ENCODE data around the gene BABAM2. TPM values are rescaled to one million over a fixed set of nuclear protein-coding genes. Genes with fewer than 3 reads are reported as not detected.
"Not testable (repeated sequence)": the region's sequence is repeated elsewhere in the genome, so short reads cannot be mapped to it uniquely, and the experiment has no call there.

BABAM2 gene
- total RNA-seq, 4 donors from 2014 or later = 57.2 to 72.2 (median 67.5) TPM

- peak; percentile 93 to 97 for ATAC-seq
These were observed 119.2 kb downstream of the BABAM2 start for GRCh38 chr2:28009732-28010131.

DNA sequence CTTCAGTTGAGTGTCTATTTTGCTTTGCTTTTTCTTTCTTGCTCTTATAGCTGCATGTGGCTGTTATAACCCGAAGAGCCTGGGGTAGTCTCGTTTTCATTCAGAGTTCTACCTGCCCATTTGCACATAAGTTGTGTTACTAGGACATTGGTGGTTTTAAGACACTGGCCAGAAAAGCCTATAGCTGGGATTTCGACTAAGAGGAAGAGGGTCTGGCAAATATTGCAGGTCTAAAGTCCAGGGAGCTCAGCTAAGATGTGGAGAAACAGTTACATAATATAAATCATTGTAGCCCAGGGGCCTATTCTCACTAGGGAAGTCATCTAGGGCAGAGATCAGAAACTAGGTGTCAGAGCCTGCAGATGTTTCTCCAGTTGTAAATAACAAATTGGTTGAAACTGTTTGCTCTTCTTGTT, 120.8 kb downstream of the BABAM2 start:
- intact Hi-C loops (cut with DNase I; ENCODE audit: low total_unique reads) = no loop called here

More at GRCh38 chr2:28009732-28010131, 119.2 kb downstream of the BABAM2 start:
- peak; percentile 66 for DNase-seq
- Histone ChIP-seq H3K9me3 (no peaks in the 10 kb centered on the region), H3K27ac (peak overlapping the region; percentile 63 to 82 (median 72)), H3K4me3 (no peak overlapping the region), H3K4me1 (peaks cover 21 to 40% of the 10 kb centered on the region in 2 donors), H3K36me3 (no peaks in the 10 kb centered on the region), H3K27me3 (no peaks in the 10 kb centered on the region)
- in situ Hi-C loops (cut with MboI; ENCODE audit: low sequenced_read_pairs in 4 of 4) (no loop called here), intact Hi-C loops (cut with DNase I; ENCODE audit: low total_unique reads) (no loop called here)
- TF ChIP-seq, protein P1, sequence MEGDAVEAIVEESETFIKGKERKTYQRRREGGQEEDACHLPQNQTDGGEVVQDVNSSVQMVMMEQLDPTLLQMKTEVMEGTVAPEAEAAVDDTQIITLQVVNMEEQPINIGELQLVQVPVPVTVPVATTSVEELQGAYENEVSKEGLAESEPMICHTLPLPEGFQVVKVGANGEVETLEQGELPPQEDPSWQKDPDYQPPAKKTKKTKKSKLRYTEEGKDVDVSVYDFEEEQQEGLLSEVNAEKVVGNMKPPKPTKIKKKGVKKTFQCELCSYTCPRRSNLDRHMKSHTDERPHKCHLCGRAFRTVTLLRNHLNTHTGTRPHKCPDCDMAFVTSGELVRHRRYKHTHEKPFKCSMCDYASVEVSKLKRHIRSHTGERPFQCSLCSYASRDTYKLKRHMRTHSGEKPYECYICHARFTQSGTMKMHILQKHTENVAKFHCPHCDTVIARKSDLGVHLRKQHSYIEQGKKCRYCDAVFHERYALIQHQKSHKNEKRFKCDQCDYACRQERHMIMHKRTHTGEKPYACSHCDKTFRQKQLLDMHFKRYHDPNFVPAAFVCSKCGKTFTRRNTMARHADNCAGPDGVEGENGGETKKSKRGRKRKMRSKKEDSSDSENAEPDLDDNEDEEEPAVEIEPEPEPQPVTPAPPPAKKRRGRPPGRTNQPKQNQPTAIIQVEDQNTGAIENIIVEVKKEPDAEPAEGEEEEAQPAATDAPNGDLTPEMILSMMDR (IDR thresholded peaks at IDR 0.05 in 4 of 5, conservative IDR thresholded peaks at IDR 0.05 in 1 of 5) = no peak
- no peak for TF ChIP-seq POLR2A (IDR thresholded peaks at IDR 0.05)

DNA sequence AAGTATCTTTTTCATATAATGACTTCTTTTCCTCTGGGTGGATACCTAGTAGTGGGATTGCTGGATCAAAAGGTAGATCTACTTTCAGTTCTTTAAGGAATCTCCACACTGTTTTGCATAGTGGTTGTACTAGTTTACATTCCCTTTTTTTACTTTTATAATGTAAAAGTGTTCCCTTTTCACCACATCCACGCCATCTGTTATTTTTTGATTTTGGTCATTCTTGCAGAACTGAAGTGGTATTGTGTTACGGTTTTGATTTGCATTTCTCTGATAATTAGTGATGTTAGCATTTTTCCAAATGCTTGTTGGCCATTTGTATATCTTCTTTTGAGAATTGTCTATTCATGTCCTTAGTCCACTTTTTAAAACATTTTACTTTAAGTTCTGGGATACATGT, 127.9 kb downstream of the BABAM2 start:
- H3K27me3 ChIP-seq; intact Hi-C loops (cut with DNase I; ENCODE audit: low total_unique reads); H3K27ac ChIP-seq; DNase-seq; H3K4me3 ChIP-seq; in situ Hi-C loops (cut with MboI; ENCODE audit: low sequenced_read_pairs in 4 of 4); ATAC-seq; H3K4me1 ChIP-seq; H3K36me3 ChIP-seq; H3K9me3 ChIP-seq: not testable (repeated sequence)

More for the DNA sequence above, 120.8 kb downstream of the BABAM2 start:
- peaks cover 21 to 40% of the 10 kb centered on the region in 2 donors for H3K4me1 ChIP-seq
- no peak for TF ChIP-seq POLR2A (IDR thresholded peaks at IDR 0.05)
- TF ChIP-seq, protein P1 (IDR thresholded peaks at IDR 0.05 in 4 of 5, conservative IDR thresholded peaks at IDR 0.05 in 1 of 5) = no peak
- in situ Hi-C loops (cut with MboI; ENCODE audit: low sequenced_read_pairs in 4 of 4) = no loop called here
- no peak overlapping the region for H3K4me3 ChIP-seq
- H3K36me3 ChIP-seq = no peaks in the 10 kb centered on the region
- H3K9me3 ChIP-seq = no peaks in the 10 kb centered on the region
- no peaks in the 10 kb centered on the region for H3K27me3 ChIP-seq
- no peak for ATAC-seq
- no peak overlapping the region for H3K27ac ChIP-seq
- DNase-seq = no peak

DNA sequence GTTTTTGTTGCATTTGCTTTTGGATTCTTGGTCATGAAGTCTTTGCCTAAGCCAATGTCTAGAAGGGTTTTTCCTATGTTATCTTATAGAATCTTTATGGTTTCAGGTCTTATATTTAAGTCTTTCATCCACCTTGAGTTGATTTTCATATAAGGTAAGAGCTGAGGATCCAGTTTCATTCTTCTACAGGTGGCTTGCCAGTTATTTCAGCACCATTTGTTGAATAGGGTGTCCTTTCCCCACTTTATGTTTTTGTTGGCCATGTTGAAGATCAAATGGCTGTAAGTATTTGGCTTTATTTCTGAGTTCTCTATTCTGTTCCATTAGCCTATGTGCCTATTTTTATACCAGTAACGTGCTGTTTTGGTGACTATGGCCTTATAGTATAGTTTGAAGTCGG, 129.0 kb downstream of the BABAM2 start:
- DNase-seq; H3K27me3 ChIP-seq; H3K4me3 ChIP-seq; H3K27ac ChIP-seq; in situ Hi-C loops (cut with MboI; ENCODE audit: low sequenced_read_pairs in 4 of 4); intact Hi-C loops (cut with DNase I; ENCODE audit: low total_unique reads); H3K9me3 ChIP-seq; H3K4me1 ChIP-seq; ATAC-seq; H3K36me3 ChIP-seq: not testable (repeated sequence)

- Histone ChIP-seq H3K9me3 (no peaks in the 10 kb centered on the region), H3K4me1 (no peaks in the 10 kb centered on the region), H3K27me3 (no peaks in the 10 kb centered on the region), H3K4me3 (no peak overlapping the region), H3K27ac (no peak overlapping the region), H3K36me3 (peaks cover 0 to 6% of the 10 kb centered on the region in 2 donors)
- ATAC-seq = no peak
- intact Hi-C loops (cut with DNase I; ENCODE audit: low total_unique reads) = no loop called here
- no peak for DNase-seq
- in situ Hi-C loops (cut with MboI; ENCODE audit: low sequenced_read_pairs in 4 of 4) = no loop called here
- no peak for TF ChIP-seq POLR2A (IDR thresholded peaks at IDR 0.05)
- TF ChIP-seq, protein P1 (IDR thresholded peaks at IDR 0.05 in 4 of 5, conservative IDR thresholded peaks at IDR 0.05 in 1 of 5) = no peak
These were observed 131.4 kb downstream of the BABAM2 start for GRCh38 chr2:28021898-28022297.

DNA sequence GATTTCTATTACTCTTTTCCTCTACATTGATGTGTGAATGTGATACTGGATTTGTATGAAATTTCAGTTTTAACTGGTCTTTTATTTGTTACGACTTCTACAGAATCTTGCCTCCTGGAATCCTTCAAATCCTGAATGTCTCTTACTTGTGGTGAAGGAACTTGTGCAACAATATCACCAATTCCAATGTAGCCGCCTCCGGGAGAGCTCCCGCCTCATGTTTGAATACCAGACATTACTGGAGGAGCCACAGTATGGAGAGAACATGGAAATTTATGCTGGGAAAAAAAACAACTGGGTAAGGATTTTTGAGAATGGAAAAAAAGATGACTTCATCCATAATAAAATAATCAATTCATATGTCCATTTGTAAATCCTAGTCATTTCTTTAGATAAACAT, 134.6 kb downstream of the BABAM2 start:
- H3K27me3 ChIP-seq = no peaks in the 10 kb centered on the region
- H3K27ac ChIP-seq = no peak overlapping the region
- in situ Hi-C loops (cut with MboI; ENCODE audit: low sequenced_read_pairs in 4 of 4) = no loop called here
- H3K4me1 ChIP-seq = no peaks in the 10 kb centered on the region
- ATAC-seq (no peak), DNase-seq (no peak)
- TF ChIP-seq, protein P1 (IDR thresholded peaks at IDR 0.05 in 4 of 5, conservative IDR thresholded peaks at IDR 0.05 in 1 of 5) = no peak
- no peak for TF ChIP-seq POLR2A (IDR thresholded peaks at IDR 0.05)
- no peak overlapping the region for H3K4me3 ChIP-seq
- H3K36me3 ChIP-seq = peaks cover 0 to 6% of the 10 kb centered on the region in 2 donors
- intact Hi-C loops (cut with DNase I; ENCODE audit: low total_unique reads) = no loop called here
- no peaks in the 10 kb centered on the region for H3K9me3 ChIP-seq

- DNase-seq; intact Hi-C loops (cut with DNase I; ENCODE audit: low total_unique reads); H3K27me3 ChIP-seq; ATAC-seq; H3K27ac ChIP-seq; H3K4me3 ChIP-seq; H3K36me3 ChIP-seq; H3K9me3 ChIP-seq; in situ Hi-C loops (cut with MboI; ENCODE audit: low sequenced_read_pairs in 4 of 4): not testable (repeated sequence)
- H3K4me1 ChIP-seq = peaks cover 11% of the 10 kb centered on the region in 2 donors
These were observed 135.7 kb downstream of the BABAM2 start for GRCh38 chr2:28026230-28026629.

All from gastrocnemius medialis (tissue), 4 donors.